Activated CD4-positive, alpha-beta T cell treated with anti-CD3 and anti-CD28 coated beads for 36 hours (primary cell): ENCODE measurements around the gene CBFA2T3. TPM values are rescaled to one million over a fixed set of nuclear protein-coding genes. Genes with fewer than 3 reads are reported as not detected.

Experiments used
- ATAC-seq: fragments of 200-7000 bp; cut with Tn5 transposase; one replicate; pipeline ENCODE4 v1.10.0; 2021; ENCODE audit warnings: mild to moderate bottlenecking, moderate library complexity
- CTCF ChIA-PET: fragments of 350-600 bp; sonication (Branson Sonifier 250); formaldehyde crosslinking; loops from one replicate; lab custom pipeline; 2021; ENCODE audit warnings: antibody characterized with exemption; lab: Charles Lee
- POLR2A ChIA-PET: fragments of 350-600 bp; sonication (Branson Sonifier 250); formaldehyde crosslinking; loops from one replicate; lab custom pipeline; 2021; ENCODE audit warnings: antibody characterized with exemption, inconsistent platforms; lab: Charles Lee
- DNase-seq: peaks from one replicate; pipeline ENCODE4 v3.0.0-alpha.2; 2020
- H3K27ac Mint-ChIP-seq: one replicate; pipeline ENCODE4 v1.8.0; 2021; ENCODE audit warnings: mixed read lengths
- H3K27me3 Mint-ChIP-seq: one replicate; pipeline ENCODE4 v1.8.0; 2021; ENCODE audit warnings: mixed read lengths
- H3K36me3 Mint-ChIP-seq: one replicate; pipeline ENCODE4 v1.8.0; 2021; ENCODE audit warnings: low read depth, mixed read lengths
- H3K4me1 Mint-ChIP-seq: one replicate; pipeline ENCODE4 v1.8.0; 2021; ENCODE audit warnings: mixed read lengths
- H3K4me3 Mint-ChIP-seq: one replicate; pipeline ENCODE4 v1.8.0; 2021; ENCODE audit warnings: mild to moderate bottlenecking, moderate library complexity, mixed read lengths
- H3K9me3 Mint-ChIP-seq: one replicate; pipeline ENCODE4 v1.8.0; 2021; ENCODE audit warnings: low read depth, mixed read lengths
- intact Hi-C, 2 experiments: fragments of 100-400 bp; cut with DNase I in 1 of 2; cut with micrococcal nuclease in 1 of 2; formaldehyde crosslinking; loops; one replicate each; pipeline versions ENCODE4 v1.14.2 to v1.15.1; 2022 to 2024; cut with DNase I, micrococcal nuclease
- total RNA-seq, 2 experiments: library from RNA; stranded (reverse); gene quantifications; one replicate each; pipeline ENCODE4 v1.2.3, GENCODE V29; 2021

The CBFA2T3 gene
- total RNA-seq, 2 experiments from 2014 or later = 0.30 to 0.34 TPM

GRCh38 chr16:88882358-88883030 lies 94.5 kb downstream of the CBFA2T3 start:
- Mint-ChIP-seq H3K27ac (no peak overlapping the region), H3K36me3 (no peaks in the 10 kb centered on the region), H3K27me3 (no peaks in the 10 kb centered on the region), H3K4me1 (no peaks in the 10 kb centered on the region), H3K4me3 (no peak overlapping the region), H3K9me3 (no peaks in the 10 kb centered on the region)
- DNase-seq = peak; percentile 27
- intact Hi-C loops = no loop called here
- POLR2A ChIA-PET = no interaction called here
- CTCF ChIA-PET = no interaction called here
- no peak for ATAC-seq

- H3K27ac Mint-ChIP-seq = no peak overlapping the region
- POLR2A ChIA-PET = no interaction called here
- H3K27me3 Mint-ChIP-seq = no peaks in the 10 kb centered on the region
- CTCF ChIA-PET = no interaction called here
- DNase-seq = no peak
- no peaks in the 10 kb centered on the region for H3K36me3 Mint-ChIP-seq
- ATAC-seq = no peak
- no peaks in the 10 kb centered on the region for H3K9me3 Mint-ChIP-seq
- H3K4me3 Mint-ChIP-seq = no peak overlapping the region
- intact Hi-C loops = no loop called here
- no peaks in the 10 kb centered on the region for H3K4me1 Mint-ChIP-seq
Observed at GRCh38 chr16:88881675-88882357, 95.2 kb downstream of the CBFA2T3 start.

- H3K27ac Mint-ChIP-seq = no peak overlapping the region
- intact Hi-C loops = no loop called here
- no peaks in the 10 kb centered on the region for H3K27me3 Mint-ChIP-seq
- DNase-seq (no peak), ATAC-seq (no peak)
- no peak overlapping the region for H3K4me3 Mint-ChIP-seq
- H3K4me1 Mint-ChIP-seq = no peaks in the 10 kb centered on the region
- H3K36me3 Mint-ChIP-seq = no peaks in the 10 kb centered on the region
- POLR2A ChIA-PET = no interaction called here
- CTCF ChIA-PET = no interaction called here
- H3K9me3 Mint-ChIP-seq = no peaks in the 10 kb centered on the region
Observed at GRCh38 chr16:88881007-88881615, 95.9 kb downstream of the CBFA2T3 start.

GRCh38 chr16:88880226-88881006 lies 96.6 kb downstream of the CBFA2T3 start:
- POLR2A ChIA-PET = no interaction called here
- H3K27ac Mint-ChIP-seq = no peak overlapping the region
- H3K36me3 Mint-ChIP-seq = no peaks in the 10 kb centered on the region
- H3K27me3 Mint-ChIP-seq = no peaks in the 10 kb centered on the region
- no peak overlapping the region for H3K4me3 Mint-ChIP-seq
- intact Hi-C loops = no loop called here
- H3K4me1 Mint-ChIP-seq = no peaks in the 10 kb centered on the region
- no peak for DNase-seq
- CTCF ChIA-PET = interaction anchor here (0.6 kb wide), 1 partner anchor 749 kb away, joined by 5 read pairs; no protein-coding TSS in a partner anchor
- ATAC-seq = no peak
- H3K9me3 Mint-ChIP-seq = no peaks in the 10 kb centered on the region

GRCh38 chr16:88879788-88880055 lies 97.3 kb downstream of the CBFA2T3 start:
- no peaks in the 10 kb centered on the region for H3K27me3 Mint-ChIP-seq

GRCh38 chr16:88878967-88879787 lies 97.8 kb downstream of the CBFA2T3 start:
- Mint-ChIP-seq H3K4me3 (no peak overlapping the region), H3K27me3 (no peaks in the 10 kb centered on the region), H3K4me1 (no peaks in the 10 kb centered on the region), H3K9me3 (no peaks in the 10 kb centered on the region), H3K27ac (no peak overlapping the region), H3K36me3 (no peaks in the 10 kb centered on the region)
- intact Hi-C loops = no loop called here
- CTCF ChIA-PET = no interaction called here
- DNase-seq (no peak), ATAC-seq (no peak)
- POLR2A ChIA-PET = interaction anchor here (0.6 kb wide), 1 partner anchor 288 kb away, joined by 8 read pairs; no protein-coding TSS in a partner anchor

More at GRCh38 chr16:88879788-88880055, 97.3 kb downstream of the CBFA2T3 start:
- ChIA-PET POLR2A (no interaction called here), CTCF (interaction anchor here (0.6 kb wide), 1 partner anchor 750 kb away, joined by 5 read pairs; no protein-coding TSS in a partner anchor)
- Mint-ChIP-seq H3K27ac (no peak overlapping the region), H3K4me3 (no peak overlapping the region), H3K9me3 (no peaks in the 10 kb centered on the region), H3K4me1 (no peaks in the 10 kb centered on the region), H3K36me3 (no peaks in the 10 kb centered on the region)
- intact Hi-C loops = no loop called here
- DNase-seq = no peak
- no peak for ATAC-seq

GRCh38 chr16:88878356-88878755 lies 98.7 kb downstream of the CBFA2T3 start:
- no peak for ATAC-seq
- H3K36me3 Mint-ChIP-seq = no peaks in the 10 kb centered on the region
- H3K4me3 Mint-ChIP-seq = no peak overlapping the region
- H3K27ac Mint-ChIP-seq = no peak overlapping the region
- H3K4me1 Mint-ChIP-seq = no peaks in the 10 kb centered on the region
- H3K9me3 Mint-ChIP-seq = no peaks in the 10 kb centered on the region
- intact Hi-C loops = no loop called here
- no peaks in the 10 kb centered on the region for H3K27me3 Mint-ChIP-seq
- POLR2A ChIA-PET = no interaction called here
- CTCF ChIA-PET = interaction anchor here (0.7 kb wide), 1 partner anchor 29 kb away, joined by 3 read pairs; no protein-coding TSS in a partner anchor
- DNase-seq = no peak

- ATAC-seq (no peak), DNase-seq (no peak)
- Mint-ChIP-seq H3K9me3 (no peaks in the 10 kb centered on the region), H3K4me1 (no peaks in the 10 kb centered on the region), H3K27ac (no peak overlapping the region), H3K27me3 (no peaks in the 10 kb centered on the region), H3K4me3 (no peak overlapping the region), H3K36me3 (no peaks in the 10 kb centered on the region)
- ChIA-PET CTCF (interaction anchor here (0.6 to 0.7 kb wide), 2 partner anchors 29 to 332 kb away, joined by 3 read pairs; no protein-coding TSS in a partner anchor), POLR2A (no interaction called here)
- intact Hi-C loops = no loop called here
Observed at GRCh38 chr16:88877564-88878289, 99.3 kb downstream of the CBFA2T3 start.

GRCh38 chr16:88876942-88877526 lies 100.0 kb downstream of the CBFA2T3 start:
- no peaks in the 10 kb centered on the region for H3K4me1 Mint-ChIP-seq
- DNase-seq (no peak), ATAC-seq (no peak)
- intact Hi-C loops = no loop called here
- H3K36me3 Mint-ChIP-seq = no peaks in the 10 kb centered on the region
- no peaks in the 10 kb centered on the region for H3K9me3 Mint-ChIP-seq
- no peak overlapping the region for H3K4me3 Mint-ChIP-seq
- ChIA-PET CTCF (interaction anchor here (0.6 kb wide), 1 partner anchor 332 kb away, joined by 3 read pairs; no protein-coding TSS in a partner anchor), POLR2A (no interaction called here)
- no peaks in the 10 kb centered on the region for H3K27me3 Mint-ChIP-seq
- H3K27ac Mint-ChIP-seq = no peak overlapping the region

- no peak for ATAC-seq
- H3K4me1 Mint-ChIP-seq = peaks cover 2% of the 10 kb centered on the region
- peaks cover 5% of the 10 kb centered on the region for H3K27me3 Mint-ChIP-seq
- intact Hi-C loops = no loop called here
- no peak for DNase-seq
- no peak overlapping the region for H3K27ac Mint-ChIP-seq
- H3K4me3 Mint-ChIP-seq = no peak overlapping the region
- ChIA-PET POLR2A (no interaction called here), CTCF (no interaction called here)
- H3K9me3 Mint-ChIP-seq = no peaks in the 10 kb centered on the region
- H3K36me3 Mint-ChIP-seq = no peaks in the 10 kb centered on the region
Observed at GRCh38 chr16:88875703-88876234, 101.2 kb downstream of the CBFA2T3 start.
